Panc1 (cell line): ENCODE results near the gene FLT3.

Experiments
- CTCF ChIP-seq: fragments of 450-650 bp; IDR thresholded peaks from 2 replicates; pipeline ENCODE4 v1.5.1; 2017; ENCODE audit warnings: mild to moderate bottlenecking
- TF ChIP-seq, protein P1 (sequence below), 2 experiments: IDR thresholded peaks; 2 replicates each; pipeline ENCODE4 v1.6.1; 2011 to 2012; ENCODE audit warnings: low read depth in 2 of 2, control low read depth in 1 of 2, low read length in 1 of 2, mild to moderate bottlenecking in 1 of 2, moderate library complexity in 1 of 2; ENCODE audit not compliant: insufficient read depth in 1 of 2

DNA sequence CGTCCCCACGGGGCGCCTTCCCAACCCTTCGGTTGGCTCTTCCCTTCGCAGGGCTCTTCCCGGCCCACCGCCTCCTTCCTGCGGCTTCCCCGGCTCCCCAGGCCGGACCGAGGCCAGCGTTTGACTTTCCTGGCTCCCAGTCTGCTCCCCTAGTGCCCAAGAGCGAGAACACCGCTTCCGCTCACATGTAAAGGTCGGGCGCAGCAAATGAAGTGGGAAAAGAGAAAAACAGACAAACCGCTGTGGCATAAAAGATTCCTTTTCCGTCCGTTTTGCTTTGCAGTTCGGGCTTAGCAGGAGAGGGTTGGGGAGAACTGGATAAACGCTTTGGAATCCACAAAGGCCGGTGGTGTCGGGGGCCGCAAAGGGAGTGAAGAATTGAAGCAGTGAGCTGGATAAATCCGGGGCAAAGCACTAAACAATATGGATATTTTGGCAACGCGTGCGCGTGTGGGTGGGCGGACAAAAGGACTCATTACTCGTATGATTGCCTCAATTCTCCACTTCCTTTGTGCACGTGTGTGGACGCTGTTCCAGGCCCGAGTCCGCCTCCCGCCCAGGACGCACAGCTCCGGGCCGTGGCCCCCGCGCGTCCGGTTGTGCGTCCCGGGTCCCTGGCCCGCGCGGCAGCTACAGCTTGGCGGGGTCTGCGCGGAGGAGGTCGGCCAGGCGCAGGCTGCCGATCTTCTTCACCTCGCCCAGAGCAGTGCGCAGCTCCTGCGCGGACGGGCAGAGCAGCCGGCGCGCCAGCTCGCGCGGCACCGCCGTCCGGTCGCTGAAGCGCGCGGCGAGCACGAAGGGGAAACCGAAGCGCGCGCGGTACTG is 122.7 kb downstream of the FLT3 start:
- TF ChIP-seq, protein P1, sequence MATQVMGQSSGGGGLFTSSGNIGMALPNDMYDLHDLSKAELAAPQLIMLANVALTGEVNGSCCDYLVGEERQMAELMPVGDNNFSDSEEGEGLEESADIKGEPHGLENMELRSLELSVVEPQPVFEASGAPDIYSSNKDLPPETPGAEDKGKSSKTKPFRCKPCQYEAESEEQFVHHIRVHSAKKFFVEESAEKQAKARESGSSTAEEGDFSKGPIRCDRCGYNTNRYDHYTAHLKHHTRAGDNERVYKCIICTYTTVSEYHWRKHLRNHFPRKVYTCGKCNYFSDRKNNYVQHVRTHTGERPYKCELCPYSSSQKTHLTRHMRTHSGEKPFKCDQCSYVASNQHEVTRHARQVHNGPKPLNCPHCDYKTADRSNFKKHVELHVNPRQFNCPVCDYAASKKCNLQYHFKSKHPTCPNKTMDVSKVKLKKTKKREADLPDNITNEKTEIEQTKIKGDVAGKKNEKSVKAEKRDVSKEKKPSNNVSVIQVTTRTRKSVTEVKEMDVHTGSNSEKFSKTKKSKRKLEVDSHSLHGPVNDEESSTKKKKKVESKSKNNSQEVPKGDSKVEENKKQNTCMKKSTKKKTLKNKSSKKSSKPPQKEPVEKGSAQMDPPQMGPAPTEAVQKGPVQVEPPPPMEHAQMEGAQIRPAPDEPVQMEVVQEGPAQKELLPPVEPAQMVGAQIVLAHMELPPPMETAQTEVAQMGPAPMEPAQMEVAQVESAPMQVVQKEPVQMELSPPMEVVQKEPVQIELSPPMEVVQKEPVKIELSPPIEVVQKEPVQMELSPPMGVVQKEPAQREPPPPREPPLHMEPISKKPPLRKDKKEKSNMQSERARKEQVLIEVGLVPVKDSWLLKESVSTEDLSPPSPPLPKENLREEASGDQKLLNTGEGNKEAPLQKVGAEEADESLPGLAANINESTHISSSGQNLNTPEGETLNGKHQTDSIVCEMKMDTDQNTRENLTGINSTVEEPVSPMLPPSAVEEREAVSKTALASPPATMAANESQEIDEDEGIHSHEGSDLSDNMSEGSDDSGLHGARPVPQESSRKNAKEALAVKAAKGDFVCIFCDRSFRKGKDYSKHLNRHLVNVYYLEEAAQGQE (IDR thresholded peaks at IDR 0.05; ENCODE audit: insufficient read depth in 1 of 2, low read depth in 2 of 2, low read length in 1 of 2) = no peak
- TF ChIP-seq CTCF = no peak
